ENCODE data around the gene FOXP1.

Gene FOXP1

DNA sequence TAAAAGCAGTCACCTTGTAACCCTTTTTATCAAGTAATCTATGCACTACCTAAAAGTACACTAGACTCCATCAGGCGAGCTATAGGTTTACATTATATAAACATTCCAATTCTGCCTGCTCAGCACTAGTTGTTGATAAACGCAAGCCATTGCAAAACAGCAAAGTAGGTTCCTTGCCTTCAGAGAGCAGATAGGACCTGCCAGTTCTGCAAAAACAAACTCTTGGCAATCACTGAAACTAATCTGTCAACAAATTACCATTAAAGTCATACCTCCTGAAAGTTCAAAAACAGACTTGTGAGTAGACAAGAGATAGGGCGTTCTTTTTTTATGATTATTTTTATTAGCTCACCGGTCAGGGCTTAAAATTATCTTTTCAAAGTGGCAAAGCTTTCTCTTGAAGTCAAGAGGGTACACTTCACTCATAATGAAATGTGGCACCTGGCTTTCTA lies 392.5 kb downstream of the FOXP1 start:
- DNase-seq: no peak

DNA sequence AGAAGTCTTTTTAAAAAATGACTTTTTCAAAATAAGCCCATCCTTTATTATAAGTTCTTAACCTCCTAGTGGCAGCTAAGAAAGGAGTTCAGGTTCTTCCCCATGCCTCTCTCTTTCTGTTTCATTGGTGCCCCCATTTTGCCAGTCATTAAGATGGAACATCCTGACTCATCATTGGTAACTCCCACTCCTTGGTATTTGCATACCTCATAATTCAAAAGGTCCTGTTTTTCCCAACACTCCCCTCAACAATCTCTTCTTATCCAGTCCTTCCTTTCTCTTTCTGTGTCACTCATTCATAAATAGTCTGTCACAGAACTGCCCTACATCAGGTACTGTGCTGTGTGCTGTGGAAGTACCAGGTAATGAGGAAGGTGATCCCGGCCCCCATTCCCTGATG lies 394.0 kb downstream of the FOXP1 start:
- DNase-seq: no peak

DNA sequence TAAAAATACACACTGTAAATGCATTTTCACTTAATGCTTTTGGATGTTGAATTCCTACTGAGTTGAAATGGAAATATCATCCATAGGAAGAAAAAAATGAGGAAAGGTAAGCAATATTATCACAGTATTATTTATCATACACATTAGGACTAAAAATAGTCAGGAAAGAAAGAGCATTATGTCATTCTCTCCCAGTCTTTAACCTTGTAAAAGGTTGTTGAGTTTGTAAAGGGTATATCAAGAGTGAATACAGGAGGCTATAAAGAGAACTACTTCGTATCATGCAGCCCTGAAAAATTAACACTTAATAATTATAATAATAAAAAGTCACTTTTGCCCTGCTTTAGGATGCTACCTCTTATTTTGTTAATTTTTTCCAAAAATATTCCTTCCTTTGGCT lies 395.8 kb downstream of the FOXP1 start:
- no peak for DNase-seq

DNA sequence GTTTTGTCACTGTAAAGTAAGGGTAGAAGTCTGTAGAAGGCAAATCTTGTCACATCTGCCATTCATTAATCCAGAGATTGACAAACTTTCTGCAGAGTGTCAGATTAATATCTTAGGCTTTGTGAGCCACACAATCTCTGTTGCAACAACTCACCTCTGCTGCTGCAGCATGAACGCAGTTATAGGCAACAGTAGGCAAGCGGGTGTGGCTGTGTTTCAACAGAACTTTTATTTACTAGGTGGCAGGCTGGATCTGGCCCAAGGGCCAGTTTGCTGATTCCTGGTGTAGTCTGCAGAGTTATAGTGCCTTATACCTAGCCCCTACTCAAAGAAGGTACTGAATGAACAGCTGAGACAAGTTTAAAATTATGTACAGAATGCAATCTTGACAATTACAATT lies 396.7 kb downstream of the FOXP1 start:
- DNase-seq: no peak

DNA sequence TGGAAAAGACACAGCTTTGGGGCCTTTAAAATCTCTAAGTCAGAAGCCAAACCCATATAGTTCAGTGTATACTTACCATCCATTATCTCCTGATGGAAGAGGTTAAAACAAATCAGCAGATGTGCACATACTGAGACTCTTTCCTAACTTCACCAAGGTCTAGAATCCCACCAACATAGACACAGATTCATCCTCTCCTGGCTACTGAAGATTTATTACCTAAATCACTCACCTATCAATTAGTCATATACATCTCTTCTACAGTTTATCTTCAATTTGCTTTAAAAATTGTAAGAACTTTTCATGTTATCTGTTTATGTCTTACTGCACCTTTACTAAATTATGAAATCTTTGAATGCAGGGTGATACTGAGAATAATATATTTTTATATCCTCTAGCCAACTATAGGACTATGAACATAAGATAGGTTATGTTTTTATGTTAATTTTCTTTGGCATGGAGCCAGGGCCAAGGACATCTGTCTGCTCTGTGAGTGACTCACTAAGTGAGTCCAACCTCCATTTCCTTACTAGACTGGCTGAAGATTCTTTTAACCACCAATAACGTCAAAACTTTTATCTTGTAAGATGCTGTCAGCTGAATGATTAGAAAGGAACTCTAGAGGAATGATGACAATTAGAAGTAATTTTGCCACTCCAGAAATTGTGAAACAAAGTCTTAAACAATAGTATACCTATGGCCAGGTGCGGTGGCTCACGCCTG lies 397.6 kb downstream of the FOXP1 start:
- no peak for DNase-seq

DNA sequence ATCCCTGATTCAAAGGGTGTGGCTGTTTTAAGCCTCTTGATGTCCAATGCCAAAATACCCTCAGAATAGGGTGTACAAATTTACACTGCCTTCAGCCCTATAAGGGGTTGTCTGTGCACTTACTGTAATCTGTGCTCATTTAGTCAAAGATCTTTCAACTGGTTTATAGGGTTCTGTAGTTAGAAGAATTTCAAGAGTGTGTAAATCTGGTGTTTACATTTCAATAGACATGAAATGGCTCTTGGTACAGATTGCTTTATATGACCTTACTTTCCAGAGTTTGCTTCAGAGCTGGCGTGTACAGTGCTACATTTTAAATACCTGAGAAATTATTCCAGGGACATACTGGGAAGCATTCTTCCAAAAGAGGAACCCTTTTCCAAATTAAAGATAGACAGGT lies 399.3 kb downstream of the FOXP1 start:
- DNase-seq: no peak

DNA sequence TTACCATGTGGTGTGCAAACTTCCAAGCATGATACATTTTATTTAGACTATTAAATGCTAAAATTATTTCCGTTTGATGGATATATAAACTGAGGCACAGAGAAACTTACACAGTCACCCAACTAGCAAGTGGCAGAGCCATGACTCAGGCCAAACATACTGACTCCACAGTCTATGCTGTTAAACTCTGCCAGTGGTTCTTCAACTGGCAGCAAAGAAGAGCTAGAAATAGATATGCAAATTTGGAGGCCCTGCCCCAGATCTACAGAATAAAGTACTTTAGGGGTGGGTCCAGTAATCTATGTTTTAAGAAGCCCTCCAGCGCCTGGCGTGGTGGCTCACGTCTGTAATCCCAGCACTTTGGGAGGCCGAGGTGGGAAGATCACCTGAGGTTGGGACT lies 400.0 kb downstream of the FOXP1 start:
- DNase-seq: no peak

DNA sequence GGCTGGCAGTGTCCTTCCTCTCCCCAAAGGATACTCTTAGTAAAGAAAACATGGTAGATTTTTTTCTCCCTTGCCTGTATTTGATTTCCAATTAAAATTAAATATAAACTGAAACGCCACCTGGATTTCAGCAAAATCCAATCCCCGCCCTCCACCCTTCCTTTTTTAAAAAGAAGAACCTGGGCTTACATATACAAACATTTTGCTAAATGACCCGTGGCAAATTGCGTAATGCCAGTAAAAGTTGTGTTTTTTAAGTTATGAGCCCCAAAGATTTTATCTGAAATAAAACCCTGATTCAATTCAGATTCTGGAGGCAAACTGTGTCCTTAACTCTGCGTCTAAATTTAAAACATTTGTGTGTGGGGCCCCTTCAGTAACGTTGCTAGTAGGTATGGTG lies 403.0 kb downstream of the FOXP1 start:
- DNase-seq: no peak

DNA sequence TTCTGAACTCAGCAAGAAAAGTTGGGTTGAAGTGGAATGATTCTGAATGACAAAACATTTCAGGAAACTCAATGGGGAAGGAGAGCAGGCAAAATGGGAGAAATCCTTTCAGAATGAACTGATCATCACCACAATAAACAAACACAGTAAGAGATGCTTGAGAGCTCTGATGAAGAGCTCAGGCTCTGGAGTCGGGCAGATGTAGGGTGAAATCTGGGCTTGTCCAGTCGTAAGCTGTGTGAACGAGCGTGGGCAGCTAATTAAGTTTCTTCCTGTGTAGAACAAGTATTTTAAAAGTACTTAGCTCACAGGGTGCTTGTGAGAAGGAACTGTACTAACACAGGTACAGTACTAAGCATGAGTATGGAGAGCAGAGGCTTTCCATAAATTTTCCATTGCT lies 406.2 kb downstream of the FOXP1 start:
- no peak for DNase-seq

DNA sequence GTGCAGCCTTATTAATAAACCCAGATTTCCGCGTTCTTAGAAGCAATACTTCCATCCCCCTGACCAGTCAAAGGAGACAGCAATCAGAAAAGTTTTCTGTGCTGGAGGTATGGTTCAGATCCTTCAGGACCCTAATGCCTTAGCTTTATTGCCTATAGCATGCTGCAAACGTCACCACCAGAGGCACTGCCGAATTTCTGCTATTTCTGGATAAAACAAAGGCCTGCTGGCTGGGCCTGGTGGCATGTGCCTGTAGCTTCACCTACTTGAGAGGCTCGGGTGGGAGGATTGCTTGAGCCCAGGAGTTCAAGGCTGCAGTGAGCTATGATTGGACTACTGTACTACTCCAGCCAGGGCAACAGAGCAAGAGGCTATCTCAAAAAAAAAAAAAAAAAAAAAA lies 407.2 kb downstream of the FOXP1 start:
- no peak for DNase-seq

DNA sequence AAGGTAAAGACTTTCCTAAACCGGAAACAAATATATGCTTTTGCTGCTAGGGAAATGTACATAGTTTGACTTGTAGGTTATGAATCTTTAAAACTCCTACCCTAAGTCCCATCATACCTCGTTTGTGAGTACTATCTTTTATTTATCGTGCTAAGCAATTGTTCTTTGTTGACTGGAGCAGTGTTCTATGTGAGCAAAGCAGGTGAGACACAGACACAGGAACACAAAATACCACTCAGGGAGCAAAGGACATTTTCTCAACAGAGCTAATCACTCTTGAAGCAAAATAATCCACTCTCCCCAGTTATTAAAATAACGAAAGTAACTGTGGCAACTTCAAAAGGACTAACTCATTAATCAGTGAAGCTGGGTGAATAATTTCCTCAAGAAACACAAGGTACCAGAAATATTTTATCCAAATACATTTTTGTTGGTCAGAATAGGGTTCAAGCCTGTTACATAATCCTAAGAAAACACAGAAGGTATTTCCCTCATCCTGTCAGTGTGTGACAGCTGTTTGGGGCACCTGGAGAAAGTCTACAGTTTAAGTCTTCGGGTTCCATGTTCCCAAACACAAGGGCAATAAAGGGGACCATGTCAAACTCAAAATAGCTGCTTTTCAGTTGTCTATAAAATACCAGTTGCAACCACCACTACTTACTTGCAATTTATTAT lies 407.7 kb downstream of the FOXP1 start:
- no peak for DNase-seq

DNA sequence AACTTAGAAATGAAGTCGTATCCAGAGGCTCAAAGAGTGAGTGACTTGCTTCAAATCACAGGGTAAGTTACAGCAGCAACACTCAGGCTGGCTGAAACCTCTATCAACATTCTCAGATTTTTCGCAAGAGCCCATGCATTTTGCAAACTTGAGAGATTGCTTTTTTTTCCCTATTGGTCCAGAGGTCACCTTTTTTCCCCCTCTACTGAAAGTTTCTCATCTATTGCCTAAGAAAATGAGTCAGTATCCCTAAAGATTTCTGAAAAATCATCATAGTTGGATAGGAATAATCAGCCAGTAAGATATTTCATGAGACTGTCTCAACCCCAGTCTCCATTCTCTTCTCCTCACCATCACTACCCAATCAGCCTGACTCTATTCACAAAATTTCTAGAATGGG lies 410.6 kb downstream of the FOXP1 start:
- DNase-seq: no peak

DNA sequence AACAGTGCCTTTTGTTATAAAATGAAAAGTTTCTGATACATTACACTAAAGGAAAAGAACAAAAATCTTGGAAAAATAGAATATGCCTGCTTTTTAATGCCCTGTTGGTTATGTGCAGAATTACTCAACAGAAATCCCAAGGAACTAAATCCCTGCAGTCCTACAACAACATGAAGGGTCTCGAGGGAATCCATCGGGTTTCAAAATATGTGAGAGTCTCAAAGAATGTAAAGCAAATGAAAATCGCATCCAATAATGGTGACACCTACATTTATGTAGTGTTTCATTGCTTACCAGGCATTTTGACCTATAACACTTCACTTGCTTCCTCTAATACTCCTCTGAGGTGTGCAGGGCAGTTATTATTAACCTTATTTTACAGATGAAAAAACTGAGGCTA lies 411.3 kb downstream of the FOXP1 start:
- no peak for DNase-seq

DNA sequence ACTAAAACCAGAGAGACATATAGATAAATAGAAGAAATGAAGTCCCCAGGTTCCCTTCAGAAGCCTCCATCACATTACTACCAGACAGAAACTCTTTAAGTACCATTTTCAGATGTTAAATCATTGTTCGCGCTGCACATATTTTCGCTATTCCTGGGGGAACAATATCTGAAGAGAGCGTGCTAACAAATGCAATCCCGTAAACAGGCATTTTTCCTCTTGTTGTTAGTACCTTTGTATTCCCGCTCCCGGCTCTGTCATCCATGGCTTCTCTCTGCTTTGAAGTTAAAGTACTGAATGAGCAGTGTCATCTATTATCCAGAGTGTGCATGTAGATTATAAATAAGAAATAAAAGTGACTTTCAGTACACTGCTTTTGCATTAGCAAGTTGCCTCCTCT lies 412.3 kb downstream of the FOXP1 start:
- DNase-seq: no peak

DNA sequence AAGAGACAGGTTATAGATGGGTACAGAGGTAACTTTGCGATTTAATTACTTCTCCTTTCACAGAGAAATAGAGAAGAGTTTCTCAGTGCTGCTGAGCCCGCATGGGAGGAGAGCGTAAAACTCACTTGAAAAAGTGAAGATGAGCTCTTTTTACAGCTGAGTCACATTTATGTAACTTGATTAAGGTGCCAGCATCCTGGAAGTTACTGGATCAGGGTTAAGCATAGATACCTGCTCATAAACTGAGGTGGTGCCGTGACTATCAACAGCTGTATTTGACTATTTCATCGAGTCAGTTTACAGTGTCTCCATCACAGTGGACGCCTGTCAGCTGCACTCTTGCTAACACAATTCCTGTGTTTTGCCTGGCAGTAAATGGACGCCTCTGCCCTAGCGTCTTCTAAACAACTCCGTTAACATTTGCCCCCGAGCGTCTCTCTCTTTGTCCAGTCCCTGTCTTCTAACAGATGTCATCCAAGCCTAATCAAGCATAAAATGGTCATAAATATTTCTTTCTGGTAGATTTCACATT lies 414.6 kb downstream of the FOXP1 start:
- DNase-seq: no peak

DNA sequence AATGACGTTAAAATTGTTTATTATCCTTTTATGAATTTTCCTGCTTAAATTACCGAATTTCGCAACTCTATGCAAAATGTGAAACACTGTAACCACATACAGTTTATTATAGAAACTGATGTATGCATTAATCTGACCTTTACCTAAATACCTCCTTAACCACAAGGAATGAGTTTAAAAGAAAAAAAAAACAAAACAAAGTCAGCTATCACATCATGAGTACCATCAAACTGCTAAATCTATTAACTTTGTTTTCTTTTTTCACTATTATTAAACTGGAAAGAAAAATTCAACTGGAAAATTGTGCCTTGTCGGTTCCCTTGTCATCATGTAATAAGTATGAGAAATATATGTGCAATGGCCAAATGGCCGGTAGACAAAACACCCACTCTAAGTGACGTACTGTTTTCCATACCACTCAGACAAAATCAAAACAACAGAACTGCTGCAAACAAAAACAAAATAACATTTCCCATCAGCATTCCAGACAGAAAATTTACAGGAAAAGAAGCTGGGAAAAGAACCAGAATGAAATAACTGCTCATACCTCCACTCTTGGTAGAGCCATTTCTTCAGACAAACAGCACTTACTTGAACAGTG lies 415.3 kb downstream of the FOXP1 start:
- no peak for DNase-seq

DNA sequence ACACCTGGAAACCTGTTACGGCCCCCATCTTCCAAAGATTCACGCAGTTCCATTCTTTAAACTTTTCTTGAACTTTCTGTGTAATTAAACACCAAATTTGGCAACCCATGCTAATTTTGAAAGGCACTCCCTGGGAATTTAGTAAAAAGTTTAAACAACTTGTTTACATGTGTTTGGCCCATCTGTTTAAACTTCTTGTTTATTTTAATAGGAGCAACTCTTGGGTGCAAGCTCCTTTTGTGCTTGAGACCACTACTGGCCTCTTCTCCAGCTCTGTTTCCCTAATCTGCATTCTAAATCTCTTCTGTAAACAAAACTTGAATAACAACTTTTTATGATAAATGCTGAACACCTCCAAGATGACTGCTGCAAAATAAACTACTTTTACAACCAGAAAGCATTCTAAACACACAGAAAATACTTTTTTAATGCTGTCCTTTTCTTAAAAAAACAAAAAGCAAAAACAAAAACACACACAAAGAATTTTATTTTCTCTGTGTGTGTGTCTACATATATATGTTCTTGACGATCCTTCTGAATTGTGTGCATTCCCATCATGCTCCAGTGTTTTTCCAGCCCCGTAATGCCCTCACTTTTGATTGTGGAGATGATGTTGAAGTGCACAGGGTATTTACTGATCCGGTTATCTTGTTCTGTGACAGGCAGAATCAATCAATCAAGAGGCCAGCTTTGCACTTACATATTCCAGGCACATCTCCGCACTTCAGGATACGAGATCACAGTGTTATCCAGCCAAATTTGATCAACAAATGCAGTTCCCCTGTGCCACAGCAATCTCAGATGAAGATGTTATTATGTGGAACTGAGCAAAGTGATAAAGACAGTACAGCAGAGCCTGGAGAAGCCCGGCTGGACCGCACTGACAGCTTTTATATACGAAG lies 416.9 kb downstream of the FOXP1 start:
- no peak for DNase-seq

DNA sequence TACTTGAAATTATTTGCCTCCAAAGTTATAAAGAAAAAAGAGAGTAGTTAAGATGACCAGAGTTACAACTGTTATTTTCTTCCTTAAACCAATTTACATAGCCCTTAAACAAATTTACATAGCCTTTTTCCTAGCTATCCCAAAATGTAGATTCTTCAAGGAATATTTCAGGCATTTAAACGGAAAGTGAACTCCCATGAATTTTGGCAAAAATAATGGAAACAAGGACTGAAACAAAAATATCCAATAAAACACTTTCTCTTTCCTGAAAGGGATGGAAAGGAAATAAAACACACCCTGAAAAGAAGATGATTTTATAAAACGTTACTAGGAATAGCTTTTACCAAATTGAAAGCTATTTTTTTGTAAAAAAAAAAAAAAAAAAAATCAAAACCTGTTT lies 418.6 kb downstream of the FOXP1 start:
- DNase-seq: no peak

DNA sequence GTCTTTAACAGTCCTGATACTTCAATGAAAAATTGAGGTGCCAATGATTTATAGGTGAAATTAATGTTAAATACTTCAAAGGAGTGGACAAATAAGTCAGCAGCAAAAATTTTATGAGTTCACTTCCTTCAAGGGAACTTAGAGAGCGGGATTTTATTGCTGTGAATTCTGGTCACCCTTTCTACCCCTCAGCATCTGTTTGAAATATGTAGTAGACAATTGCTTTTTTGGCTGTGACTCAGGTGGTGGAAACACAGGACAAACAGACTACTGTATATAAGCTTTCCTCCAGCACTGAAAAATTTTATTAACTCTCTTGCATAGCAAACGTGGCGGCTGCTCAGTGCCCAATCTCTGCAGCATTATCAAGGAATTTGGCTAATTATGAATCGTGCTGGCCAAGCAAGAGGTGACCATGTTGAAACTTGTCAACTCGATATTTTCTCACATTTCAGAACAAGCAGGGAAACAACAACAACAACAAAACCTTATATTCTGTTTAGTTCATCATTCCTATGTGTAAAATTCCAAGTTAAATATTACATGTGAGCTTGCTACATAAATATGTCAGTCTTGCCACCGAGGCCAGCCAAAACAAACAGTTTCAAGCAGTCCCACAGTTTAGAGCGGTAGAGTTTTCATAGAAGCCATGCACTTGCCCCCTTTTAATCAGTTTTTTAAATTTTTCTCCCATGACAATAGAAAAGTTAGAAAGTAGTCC lies 420.2 kb downstream of the FOXP1 start:
- DNase-seq: no peak

DNA sequence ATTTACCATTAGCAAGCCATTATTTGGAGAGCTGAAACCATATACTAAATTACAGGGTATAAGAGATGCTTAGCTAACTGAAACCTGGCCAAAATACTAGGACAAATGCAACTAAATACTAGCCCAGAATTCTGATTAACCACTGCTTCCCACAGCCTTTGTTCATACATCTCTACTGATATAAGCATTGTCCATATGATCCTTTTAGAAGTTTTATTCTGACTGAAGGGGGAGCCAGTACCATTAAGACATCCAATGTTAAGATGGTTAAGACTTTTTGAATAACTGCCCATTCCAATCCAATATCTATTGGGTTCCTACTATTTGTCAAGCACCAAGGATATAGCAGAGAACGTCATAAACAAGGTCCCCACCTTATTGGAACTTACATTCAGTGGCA lies 421.3 kb downstream of the FOXP1 start:
- no peak for DNase-seq

DNA sequence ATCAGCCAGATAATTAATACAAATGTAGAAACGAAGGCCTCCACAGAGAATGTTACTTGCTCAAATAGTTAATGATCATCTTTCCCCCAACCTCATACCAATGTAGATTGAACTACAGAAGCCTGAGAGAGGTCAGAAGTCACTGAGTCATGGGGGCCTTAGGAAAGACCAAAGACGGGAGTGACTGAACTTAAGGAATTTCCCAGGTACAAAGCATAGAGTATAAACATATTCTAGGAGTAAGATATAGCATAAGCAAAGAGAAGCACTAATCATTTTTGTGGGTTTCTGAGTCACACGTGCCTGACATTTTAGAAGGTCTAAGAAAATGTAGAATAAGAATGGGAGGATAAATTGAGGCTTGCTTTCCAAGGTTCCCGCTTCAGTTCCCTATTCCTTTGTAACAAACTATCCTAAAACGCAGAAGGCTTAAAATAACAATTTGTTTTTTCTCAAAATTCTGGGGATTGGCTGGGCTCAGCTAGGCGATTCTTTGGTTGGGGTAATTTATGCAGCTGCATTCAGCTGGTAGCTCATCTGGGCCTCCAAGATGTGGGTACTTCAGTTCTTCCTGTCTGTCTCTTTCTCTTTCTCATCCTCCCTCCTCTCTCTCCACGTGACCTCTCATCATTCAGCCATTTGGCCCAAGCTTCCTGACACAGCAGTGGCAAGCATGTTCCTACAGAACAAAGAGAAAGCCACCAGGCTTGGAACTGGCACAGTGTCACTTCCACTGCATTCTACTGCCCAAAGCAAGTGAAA lies 422.6 kb downstream of the FOXP1 start:
- no peak for DNase-seq

All from NCI-H2171 (cell line).